Glutamatergic neuron (in vitro differentiated cells): ENCODE data around the gene PIEZO1. TPM values are rescaled to one million over a fixed set of nuclear protein-coding genes. Genes with fewer than 3 reads are reported as not detected.

Source experiments
- DNase-seq: peaks from one replicate; pipeline ENCODE4 v3.0.0; 2022
- H3K27ac Mint-ChIP-seq: one replicate; pipeline ENCODE4 v1.8.0; 2020; ENCODE audit warnings: mild to moderate bottlenecking, mixed read lengths, inconsistent platforms; ENCODE audit not compliant: unreplicated experiment
- H3K27me3 Mint-ChIP-seq: one replicate; pipeline ENCODE4 v1.8.0; 2020; ENCODE audit warnings: mild to moderate bottlenecking, moderate library complexity, mixed read lengths, inconsistent platforms; ENCODE audit not compliant: unreplicated experiment
- H3K36me3 Mint-ChIP-seq: one replicate; pipeline ENCODE4 v1.8.0; 2020; ENCODE audit warnings: mild to moderate bottlenecking, mixed read lengths, inconsistent platforms; ENCODE audit not compliant: unreplicated experiment
- H3K4me1 Mint-ChIP-seq: one replicate; pipeline ENCODE4 v1.8.0; 2020; ENCODE audit warnings: mild to moderate bottlenecking, low read depth, mixed read lengths, inconsistent platforms; ENCODE audit not compliant: unreplicated experiment
- H3K4me3 Mint-ChIP-seq: one replicate; pipeline ENCODE4 v1.8.0; 2020; ENCODE audit warnings: mild to moderate bottlenecking, mixed read lengths, inconsistent platforms; ENCODE audit not compliant: unreplicated experiment
- H3K9me3 Mint-ChIP-seq: one replicate; pipeline ENCODE4 v1.8.0; 2020; ENCODE audit warnings: mild to moderate bottlenecking, moderate library complexity, mixed read lengths, inconsistent platforms; ENCODE audit not compliant: unreplicated experiment
- CTCF ChIP-seq: fragments of 200-600 bp; sonication (generic); IDR thresholded peaks from one replicate; pipeline ENCODE4 v1.5.0; 2021; ENCODE audit not compliant: partially characterized antibody, unreplicated experiment
- total RNA-seq: library from RNA; stranded (reverse); fragmentation: NEBNext Ultra II Directional; extraction: Animal tissue kit (Norgen Biotek cat#: 25700); gene quantifications from one replicate; pipeline ENCODE4 v1.2.1, GENCODE V29; 2021; ENCODE audit not compliant: unreplicated experiment

Gene PIEZO1
- total RNA-seq, 1 donor from 2014 or later: 12.3 TPM

DNA sequence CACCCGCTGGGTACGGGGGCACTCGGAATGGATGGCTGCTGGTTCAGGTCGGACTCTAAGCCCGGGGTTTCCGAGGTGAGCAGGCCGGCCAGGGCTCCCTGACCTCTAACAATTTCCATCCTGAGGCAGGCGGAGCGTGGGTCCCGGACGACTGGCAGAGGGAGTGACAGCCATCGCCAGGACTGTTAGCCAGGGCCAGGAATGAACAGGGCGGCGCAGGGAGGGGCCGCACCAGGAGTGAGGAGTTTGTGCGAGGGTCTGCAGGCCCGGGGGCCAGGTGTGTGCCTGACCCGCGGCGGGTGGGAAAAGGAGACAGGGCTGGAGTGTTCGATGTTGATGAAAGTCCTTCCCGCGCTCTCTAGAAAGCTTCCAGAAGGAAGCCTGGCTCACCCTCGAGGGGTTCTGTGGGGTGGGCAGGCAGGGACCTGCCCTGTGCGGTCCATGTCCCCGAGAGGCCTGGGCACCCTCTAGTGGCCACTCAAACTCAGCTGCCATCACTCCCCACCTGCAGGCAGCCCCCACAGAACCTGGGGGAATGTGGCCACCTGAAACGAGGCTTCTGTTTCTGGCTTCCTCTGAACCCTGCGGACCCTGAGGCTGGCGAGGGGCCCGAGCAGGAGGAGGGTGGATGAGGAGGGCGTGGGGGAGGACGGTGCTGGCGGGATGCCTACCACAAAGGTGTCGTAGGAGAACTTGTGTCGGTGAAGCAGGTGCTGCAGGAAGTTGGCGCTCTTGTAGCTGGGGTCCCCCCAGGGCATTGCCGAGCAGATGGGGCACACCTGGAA lies 87.0 kb downstream of the PIEZO1 start:
- Mint-ChIP-seq H3K27ac (no peak overlapping the region), H3K4me3 (no peak overlapping the region), H3K27me3 (no peaks in the 10 kb centered on the region), H3K36me3 (no peaks in the 10 kb centered on the region), H3K4me1 (no peaks in the 10 kb centered on the region), H3K9me3 (no peaks in the 10 kb centered on the region)
- DNase-seq: no peak
- no peak for TF ChIP-seq CTCF

- no peak for DNase-seq
- no peaks in the 10 kb centered on the region for H3K4me1 Mint-ChIP-seq
- no peak for TF ChIP-seq CTCF
- no peaks in the 10 kb centered on the region for H3K36me3 Mint-ChIP-seq
- H3K27me3 Mint-ChIP-seq: no peaks in the 10 kb centered on the region
- no peak overlapping the region for H3K27ac Mint-ChIP-seq
- no peaks in the 10 kb centered on the region for H3K9me3 Mint-ChIP-seq
- no peak overlapping the region for H3K4me3 Mint-ChIP-seq
These were observed 87.7 kb downstream of the PIEZO1 start for GRCh38 chr16:88697116-88697830.

- Mint-ChIP-seq H3K27me3 (no peaks in the 10 kb centered on the region), H3K4me3 (no peak overlapping the region), H3K27ac (no peak overlapping the region), H3K36me3 (no peaks in the 10 kb centered on the region), H3K4me1 (no peaks in the 10 kb centered on the region), H3K9me3 (no peaks in the 10 kb centered on the region)
- DNase-seq: no peak
- no peak for TF ChIP-seq CTCF
These were observed 88.6 kb downstream of the PIEZO1 start for GRCh38 chr16:88696441-88696840.

DNA sequence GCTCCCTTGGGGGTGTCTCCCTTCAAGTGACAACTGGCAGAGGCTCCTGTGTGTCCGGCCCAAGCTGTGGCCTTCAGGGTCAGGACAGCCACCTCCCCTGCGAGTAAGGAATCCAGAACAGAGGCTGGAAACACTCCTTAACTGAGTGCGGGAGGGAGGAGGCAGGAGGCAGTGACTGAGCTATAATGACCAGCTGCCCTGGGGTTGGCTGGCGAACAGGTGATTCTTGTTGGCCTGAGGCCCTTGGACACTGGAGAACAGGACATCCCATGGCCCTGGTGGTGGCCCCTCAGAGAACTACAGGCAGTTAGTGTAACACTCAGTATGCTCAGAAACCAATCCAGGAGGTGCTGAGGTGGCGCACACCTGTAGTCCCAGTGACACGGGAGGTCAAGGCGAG lies 89.3 kb downstream of the PIEZO1 start:
- no peaks in the 10 kb centered on the region for H3K36me3 Mint-ChIP-seq
- H3K4me3 Mint-ChIP-seq: no peak overlapping the region
- peaks cover 2% of the 10 kb centered on the region for H3K27me3 Mint-ChIP-seq
- no peaks in the 10 kb centered on the region for H3K4me1 Mint-ChIP-seq
- no peaks in the 10 kb centered on the region for H3K9me3 Mint-ChIP-seq
- TF ChIP-seq CTCF: no peak
- no peak for DNase-seq
- no peak overlapping the region for H3K27ac Mint-ChIP-seq

GRCh38 chr16:88695218-88695617 lies 89.8 kb downstream of the PIEZO1 start:
- Mint-ChIP-seq H3K27ac (no peak overlapping the region), H3K27me3 (peaks cover 3% of the 10 kb centered on the region), H3K4me1 (no peaks in the 10 kb centered on the region), H3K4me3 (no peak overlapping the region), H3K9me3 (no peaks in the 10 kb centered on the region), H3K36me3 (no peaks in the 10 kb centered on the region)
- DNase-seq: no peak
- no peak for TF ChIP-seq CTCF
